HG03558 (cell line): ENCODE measurements around the gene MYEF2.

Source experiments
- ATAC-seq: cut with Tn5 transposase; IDR thresholded peaks from one replicate; pipeline ENCODE4 v1.9.1; 2021; ENCODE audit warnings: moderate number of reproducible peaks; ENCODE audit not compliant: unreplicated experiment; ENCODE audit errors: extremely low read depth

Gene MYEF2

DNA sequence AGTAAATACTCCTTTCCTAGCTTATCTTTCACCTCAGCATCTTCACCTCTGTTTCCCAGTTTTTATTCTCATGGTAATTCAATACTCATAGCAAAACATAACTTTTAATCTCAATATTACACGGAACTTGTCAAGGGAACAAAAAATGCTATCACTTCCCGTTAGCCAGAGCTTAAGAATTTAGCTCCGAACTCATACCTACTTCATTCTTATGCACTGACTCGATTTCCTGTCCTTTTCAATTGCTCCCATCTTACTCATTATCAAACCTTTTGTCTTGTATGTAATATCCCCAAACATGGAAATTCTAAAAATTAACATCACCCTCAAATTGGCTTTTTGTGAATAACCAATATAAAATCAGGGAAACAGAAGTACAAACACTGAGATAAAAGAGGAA, 28.2 kb downstream of the MYEF2 start:
- ATAC-seq, result no peak

DNA sequence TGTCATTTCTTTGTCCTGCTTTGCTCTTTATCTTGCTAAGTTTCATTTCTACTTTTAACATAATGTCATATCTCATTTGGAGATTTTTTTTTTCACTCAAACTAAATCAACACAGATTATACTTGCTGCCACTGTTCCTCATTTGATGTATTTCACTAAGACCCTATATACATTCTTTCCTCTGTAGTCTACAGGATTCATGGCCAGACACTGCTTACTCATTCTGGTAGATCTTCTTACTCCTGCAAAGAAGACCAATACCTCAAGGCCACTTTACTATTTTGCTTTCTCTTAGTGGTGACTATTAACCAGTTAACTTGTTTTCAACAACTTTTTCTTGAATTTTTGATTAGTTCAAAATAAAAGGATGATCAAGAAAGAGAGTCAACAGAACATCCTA, 30.7 kb downstream of the MYEF2 start:
- no peak for ATAC-seq

DNA sequence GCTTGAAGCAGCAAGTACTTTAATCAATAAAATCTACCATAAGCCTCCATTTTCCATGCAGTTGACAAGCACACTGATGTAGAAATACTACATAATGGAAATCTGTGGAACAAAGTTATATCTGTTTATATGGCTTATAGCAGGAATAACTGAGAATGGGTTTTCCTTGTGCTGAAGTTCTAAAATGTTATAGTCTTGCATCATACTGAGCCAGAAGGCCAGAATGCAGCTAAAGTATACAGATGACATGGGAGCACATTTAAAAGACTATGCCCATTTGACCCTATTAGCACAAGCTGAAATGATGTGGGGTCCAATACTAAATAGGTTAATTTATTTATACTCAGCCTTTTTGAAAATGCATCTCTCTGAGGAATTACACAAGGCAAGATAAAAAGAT, 32.2 kb downstream of the MYEF2 start:
- no peak for ATAC-seq

DNA sequence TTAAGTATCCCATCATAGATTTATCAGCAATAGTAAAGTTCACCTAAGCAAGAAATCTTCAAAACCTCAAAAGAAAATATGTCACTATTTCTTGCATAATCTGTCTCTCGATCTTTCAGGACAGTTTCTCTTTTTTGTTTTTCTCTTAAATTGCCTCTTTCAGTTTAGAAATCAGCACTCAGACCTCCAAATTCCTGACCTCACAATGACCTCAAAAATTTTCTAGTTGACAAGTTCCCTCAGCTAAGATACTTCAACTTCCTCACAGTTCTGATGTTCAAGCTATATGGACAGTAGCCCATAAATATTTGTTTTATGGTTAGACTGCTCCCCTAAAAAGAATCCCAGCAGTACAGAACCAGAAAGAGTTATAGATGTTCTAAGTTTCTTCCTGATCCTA, 33.2 kb downstream of the MYEF2 start:
- peak; percentile 35 for ATAC-seq

DNA sequence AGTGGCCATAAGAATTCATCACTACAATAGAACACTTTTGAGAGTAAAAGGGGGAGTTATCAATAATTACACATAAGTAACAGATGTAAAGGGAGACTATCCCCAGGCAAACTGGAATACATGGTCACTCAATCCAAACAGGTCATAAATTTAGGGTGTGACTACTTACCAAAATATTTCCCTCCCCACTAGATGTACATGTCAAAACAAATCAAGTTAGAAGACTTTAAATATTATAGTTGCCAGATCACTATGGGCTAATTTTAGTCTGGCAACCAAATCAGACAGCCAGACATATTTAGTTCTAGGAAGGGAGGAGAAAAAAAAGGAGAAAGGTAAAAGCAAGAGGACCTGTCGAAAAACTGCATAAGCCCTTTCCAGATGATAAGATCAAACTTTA, 34.2 kb downstream of the MYEF2 start:
- ATAC-seq, result no peak

DNA sequence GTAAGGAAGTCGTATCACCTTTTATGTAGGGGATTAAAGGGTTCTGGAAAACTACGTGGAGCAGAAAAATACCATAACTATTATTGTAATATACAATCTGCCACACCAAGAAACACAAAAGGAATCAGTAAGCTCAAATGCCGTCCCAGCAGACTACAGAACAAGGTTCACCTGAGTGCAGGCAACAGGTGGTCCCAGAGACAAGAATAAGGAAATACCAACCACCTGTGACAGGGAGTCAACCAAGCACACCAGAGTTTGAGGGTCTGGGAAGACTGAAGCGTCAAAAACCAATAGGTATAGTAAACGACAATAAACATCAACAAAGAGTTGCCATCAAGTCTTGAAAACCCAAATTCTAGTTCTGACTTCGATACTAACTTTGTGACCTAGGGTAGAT, 45.2 kb downstream of the MYEF2 start:
- no peak for ATAC-seq

DNA sequence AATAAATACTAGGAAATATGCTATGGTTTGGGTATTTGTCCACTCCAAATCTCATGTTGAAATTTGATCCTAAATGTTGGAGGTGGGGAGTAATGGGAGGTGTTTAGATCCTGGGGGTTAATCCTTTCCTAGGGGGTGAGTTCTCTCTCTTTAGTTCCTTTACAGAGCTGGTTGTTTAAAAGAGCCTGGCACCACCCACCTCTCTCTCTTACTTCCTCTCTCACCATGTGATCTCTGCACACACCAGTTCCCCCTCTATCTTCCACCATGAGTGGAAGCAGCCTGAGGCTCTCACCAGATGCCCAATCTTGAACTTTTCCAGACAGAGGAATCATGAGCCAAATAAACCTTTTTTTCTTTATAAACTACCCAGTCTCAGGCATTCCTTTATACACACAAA, 46.8 kb downstream of the MYEF2 start:
- no peak for ATAC-seq

DNA sequence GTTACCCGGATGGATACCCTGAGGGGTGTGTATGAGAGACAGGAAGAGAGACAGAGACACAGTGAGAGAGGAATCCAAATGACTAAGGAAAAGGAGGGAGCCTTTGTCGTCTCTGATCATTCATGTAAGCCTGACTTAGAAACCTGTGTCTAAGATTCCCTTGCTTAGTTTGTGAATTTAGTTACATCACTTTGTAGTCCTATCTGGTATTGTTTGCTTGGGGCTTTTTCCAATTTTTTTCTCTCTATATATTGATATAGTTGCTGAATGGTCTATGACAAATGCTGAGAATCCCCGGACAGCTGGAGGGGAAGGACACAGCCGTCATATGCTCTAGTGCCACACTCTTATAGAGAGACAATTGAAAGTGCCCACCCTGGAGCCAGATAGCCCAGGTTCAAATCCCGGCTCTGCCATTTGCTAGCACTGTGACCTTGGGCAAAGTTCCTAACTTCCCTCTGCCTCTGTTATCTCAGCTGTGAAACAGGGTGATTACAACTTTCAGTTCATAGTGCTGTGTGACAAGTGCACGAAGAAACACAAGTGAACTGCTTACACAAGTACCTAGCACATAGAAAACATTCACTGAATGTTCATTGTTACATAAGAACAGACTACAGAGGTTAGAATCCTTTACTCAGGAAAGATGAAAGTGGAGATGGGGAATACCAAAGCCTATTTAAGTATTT, 51.3 kb downstream of the MYEF2 start:
- no peak for ATAC-seq

DNA sequence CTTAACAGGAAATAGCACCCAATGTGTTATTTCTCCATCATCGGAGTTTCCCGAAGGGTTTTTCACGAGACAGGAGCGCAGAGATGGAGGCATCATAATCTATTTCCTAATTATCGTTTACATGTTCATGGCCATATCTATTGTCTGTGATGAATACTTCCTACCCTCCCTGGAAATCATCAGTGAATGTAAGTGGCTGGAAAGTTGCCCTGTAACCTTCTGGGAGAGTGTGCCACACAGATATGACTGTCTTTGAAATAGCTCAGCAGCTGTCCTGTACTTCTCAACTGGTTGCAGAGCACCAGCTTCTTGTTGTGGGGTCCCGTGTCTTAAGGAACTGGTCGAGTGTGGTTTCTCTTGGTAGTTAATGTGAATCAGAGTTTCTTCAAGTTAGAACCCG, 56.2 kb downstream of the MYEF2 start:
- ATAC-seq, result no peak

DNA sequence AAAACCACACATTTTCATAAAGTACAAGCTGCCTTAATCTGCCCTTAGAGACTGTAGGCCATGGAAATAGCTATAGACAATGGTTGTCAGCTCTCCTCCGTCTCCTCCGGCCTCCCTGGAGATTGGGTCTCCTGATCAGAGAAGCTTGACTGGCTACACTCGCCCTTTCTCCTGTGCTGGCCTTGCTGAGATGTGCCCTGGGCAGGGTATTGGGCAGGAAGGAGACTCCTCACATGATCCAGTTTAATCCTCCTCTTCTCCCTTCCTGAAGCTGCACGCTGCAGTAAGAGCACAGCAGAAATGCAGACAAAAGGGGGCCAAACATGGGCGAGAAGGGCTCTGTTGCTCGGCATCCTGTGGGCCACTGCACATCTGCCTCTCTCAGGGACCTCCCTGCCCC, 57.4 kb downstream of the MYEF2 start, which contains the start of gene SLC24A5:
TSS of gene SLC24A5 (plus strand) at position 246 of the 400 bp plus-strand sequence. CDS start at position 301, 55 bp downstream.
- no peak for ATAC-seq

DNA sequence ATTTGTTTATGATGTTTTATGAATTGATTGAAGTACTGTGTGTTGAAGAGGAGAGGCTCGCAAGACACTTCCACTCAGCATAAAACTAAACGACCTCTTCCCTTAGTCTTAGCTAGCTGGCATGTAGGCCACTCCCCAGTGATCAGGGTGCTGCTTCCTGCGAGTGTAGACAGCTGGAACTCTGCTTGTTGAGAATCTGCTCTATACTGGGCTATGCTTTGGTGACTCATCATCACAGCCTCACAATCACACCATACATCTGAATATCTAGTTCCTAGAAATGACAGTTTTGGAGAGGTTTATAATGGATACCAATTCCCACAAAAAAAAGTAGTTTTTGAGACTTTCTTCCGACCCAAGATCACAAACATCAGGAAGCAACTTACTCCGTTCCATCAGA, 58.8 kb downstream of the MYEF2 start:
- ATAC-seq, result no peak

DNA sequence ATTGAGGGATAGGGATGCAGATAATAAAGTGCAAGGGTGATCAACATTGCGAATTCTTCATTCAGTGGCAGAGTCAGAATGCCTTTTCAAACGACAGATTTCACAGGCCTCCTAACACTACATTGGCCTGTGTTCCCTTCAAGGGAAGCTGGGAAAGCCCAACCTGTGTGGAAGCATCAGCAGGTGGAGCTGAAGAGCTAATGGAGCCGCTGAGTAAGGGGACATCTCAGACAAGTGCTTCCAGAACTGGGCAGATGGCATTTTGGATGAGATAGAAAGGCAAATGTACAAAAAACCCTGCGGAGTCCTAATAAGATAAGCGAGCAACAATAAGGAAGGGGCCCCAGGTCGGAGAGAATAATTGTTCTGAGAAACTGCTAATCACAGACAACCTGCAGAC, 65.9 kb downstream of the MYEF2 start:
- no peak for ATAC-seq

DNA sequence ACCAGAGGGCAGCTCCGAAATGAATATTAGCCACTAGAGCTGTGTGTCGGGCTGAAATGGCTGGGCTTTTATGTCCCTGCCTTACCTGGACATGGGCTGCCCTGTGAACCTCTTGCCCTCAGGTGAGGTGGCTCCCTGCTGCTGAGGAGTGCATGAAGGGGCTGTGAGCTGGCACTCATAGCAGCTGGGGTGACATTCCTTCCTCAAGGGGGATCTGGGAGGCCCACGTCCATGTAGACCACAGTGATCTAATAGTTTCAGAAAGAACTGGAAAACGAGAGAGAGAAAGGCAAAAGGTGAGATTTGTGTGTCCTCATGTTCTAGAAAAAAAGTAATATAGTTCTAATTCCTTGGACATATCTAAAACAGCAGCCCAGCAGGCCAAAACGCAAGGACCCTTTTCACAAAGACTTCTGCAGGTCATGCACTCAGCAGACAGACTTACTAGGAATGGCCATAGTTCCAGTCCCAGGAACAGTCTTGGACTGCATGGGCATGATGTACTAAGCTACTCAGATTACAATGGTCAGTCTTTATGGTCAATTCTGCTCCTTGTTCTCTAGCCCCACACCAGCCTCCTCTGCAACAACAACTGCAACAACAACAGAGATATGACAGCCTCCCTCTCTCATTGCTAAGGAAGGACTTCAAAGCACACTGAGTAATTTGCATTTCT, 68.1 kb downstream of the MYEF2 start:
- no peak for ATAC-seq

DNA sequence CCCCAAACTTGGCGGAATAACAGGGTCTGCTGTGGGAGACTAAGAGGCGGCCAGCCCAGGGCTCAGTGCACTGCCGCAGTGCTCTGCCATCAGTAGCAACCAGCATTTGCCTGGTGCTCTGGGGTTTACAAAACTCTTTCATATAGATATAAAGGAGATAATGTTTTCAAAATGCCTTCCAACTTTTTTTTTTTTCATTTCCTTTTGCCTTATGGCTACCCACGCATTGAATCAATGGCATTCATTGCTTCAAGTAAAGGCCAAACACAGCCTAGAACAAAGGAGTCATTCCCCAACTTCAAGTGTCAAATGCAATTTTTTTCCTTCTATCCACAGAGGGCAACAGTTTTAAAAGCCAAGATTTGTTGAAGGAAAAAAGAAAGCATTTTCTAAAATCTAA, 68.9 kb downstream of the MYEF2 start:
- no peak for ATAC-seq

DNA sequence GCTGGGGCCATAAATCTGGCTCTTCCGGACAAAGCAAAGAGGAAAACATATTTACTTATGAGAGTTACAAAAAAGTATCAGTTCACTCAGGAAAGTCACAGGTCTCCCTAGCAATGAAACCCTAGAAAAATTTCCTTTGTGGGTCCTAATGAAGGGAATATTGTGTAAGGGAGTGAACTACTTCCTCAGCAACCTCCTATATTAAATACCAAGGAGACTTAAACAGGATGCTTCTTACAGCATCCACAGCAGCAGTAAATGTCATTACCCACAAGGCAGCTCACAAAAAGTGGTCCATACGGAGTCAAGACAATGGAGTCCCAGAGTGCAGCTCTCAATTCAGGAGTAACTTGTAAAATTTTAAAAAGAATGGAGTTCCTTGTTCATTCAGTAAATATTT, 72.2 kb downstream of the MYEF2 start:
- ATAC-seq, result no peak

DNA sequence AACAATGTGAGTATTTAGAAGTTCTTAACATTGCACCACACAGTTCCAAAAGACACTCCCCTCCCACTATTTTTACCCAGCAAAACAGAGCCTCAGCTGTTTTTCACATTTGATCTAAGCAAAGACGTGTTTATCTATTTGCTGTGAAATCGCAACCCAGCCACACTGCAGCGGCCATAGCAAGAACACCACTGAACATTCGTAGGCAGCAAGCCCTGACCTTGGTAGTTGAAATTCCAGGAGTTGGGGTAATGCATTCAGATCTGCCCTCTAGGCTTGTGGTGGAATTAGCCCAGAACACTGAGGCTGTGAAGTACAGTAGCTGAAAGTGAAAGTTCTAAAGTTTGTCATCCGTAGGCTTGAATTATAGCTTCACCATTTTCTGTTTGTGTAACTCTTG, 74.4 kb downstream of the MYEF2 start:
- no peak for ATAC-seq

DNA sequence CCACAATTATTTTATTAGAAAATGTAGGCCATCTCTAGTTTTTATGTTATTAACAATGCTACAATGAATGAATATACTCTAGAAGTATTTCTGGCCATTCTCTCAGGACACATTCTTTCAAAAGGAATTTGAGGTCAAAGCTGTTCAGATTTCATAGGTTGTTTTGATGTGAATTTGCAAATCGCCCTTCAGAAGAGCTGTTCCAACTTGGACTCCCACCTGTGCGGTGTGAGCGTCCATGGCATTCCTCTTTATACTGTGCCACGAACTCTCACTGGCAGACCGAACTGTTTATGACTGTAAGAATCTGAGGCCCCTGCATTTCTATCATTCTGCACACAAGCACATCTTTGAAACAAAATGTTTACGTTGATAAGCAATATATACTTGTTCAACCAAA, 75.9 kb downstream of the MYEF2 start:
- no peak for ATAC-seq

DNA sequence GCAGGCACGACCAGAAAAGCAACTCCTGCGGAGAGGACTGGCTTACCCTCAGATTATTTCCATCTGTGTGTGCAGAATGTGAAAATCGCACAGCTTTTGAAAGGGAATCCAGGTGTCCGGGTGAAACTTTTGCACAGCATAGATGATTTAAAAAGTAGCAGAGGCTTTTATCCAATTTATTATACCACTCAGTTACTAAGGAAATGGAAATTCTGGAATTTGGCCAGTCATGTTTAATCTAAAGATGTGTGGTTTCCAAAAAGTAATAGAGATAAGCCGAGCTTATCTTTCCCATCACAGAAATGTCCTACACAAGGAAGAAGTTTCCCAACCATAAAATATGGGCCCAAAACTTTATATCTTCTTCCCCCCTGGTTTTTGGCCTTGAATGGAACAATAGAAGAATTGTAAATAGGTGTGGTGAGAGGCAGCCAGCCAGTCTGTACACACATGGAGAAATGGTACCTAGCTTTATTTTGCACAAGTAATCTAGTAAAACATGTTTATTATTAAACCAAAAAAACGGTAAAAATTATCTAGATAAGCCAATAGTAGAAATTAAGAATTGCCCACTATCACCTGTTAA, 76.6 kb downstream of the MYEF2 start:
- ATAC-seq, result no peak

DNA sequence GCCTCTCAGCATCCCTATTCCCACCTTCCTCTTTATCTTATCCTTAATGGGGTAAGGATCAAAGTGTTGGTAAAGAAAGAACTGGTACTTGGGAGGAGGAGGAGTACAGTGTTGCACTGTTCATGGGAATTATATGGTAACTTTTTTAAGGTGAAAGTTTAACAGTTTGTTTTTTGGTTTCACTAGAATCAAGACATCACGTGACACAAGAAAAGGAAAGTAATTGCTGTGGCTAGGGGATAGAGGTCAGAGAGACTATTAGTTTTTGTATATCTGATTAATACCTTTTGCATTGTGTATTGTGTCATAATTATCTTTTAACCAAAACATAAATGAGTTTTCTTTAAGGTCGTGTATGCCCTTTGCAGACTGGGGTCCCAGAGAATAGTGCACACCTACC, 80.8 kb downstream of the MYEF2 start:
- no peak for ATAC-seq

DNA sequence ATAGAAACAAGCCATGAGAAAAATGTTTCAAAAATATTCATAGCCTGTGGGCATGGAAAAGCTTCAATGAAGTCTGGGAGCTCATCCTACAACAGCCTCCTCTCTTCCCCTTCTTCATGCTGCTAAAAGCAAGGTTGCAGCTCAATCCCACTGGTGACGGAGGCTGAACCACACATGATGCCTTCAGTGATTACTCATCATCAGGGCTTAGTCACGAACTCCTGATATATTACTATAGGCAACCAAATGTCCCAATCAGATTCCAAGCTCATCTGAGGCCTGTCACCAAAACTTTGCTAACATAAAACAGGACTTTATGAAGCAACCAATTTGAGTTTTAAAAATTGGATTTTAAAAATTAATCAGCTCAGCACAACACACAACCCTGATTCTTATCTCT, 81.3 kb downstream of the MYEF2 start:
- ATAC-seq, result no peak

DNA sequence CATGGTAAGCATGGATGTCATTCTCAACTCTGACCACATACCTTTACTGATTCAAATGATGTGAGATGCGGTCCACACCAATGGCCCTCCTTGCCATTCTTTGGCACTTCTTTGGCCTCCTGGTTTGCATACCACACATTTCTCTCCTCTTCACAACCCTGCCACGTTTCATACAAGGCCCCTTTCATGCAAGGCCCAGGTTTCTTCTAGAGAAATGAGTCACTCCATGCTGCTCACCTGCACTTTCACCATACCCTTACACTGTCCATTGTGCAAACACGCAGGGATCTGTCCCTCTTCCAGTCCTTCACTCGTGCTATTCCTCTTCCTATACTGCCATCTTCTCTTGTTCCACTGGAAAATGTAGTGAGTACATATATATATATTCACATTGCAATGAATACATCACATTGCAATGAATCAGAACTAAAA, 81.7 kb downstream of the MYEF2 start:
- ATAC-seq, result peak; percentile 89

DNA sequence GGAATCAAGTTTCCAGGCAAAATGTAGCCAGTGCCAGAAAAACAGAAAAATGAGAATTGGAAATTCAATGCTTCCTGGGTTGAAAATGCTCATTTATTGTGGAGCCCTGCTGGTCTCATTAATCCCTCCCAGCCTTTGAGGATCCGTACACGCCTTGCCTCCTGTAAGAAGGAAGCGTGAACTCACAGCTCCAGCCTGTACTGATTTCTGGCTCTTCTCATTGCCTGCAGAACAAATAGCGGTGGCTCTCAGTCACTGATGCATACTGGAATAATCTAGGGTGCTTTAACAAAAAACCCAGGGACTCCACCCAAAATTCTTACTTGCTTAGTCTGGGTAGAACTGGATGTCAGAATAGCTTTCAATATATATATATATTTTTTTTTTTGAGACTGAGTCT, 86.6 kb downstream of the MYEF2 start:
- ATAC-seq, result no peak
